Measurements from ENCODE around the gene TARM1.
A peak's percentile ranks its signal among the peaks of the same experiment; 100 is the strongest.

Gene TARM1

DNA sequence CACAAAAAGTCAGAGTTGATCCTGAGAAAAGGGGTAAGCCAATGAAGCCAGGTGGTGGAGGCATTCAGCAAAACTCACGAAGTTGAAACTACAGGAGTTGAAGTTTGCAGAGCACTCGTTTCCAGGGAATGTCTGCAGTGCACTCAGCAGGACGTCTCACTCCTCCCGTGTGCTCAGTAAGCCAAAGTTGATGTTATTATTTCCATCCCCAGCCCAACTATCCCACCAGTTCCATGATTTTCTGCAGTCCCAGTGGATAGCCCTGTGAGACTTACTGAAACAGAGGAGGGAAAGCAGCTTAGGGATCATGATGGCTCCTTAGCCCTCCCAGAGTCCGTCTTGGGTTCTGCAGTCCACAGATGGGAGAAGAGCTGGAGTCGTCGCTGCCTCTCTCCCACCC, at the start of gene TARM1:
Gene TARM1, minus strand, starts transcription at position 334 of the 400 bp plus-strand sequence. Its CDS starts 25 bp downstream, at position 309.
- no peak for DNase-seq (ENCODE audit: low read depth)

DNA sequence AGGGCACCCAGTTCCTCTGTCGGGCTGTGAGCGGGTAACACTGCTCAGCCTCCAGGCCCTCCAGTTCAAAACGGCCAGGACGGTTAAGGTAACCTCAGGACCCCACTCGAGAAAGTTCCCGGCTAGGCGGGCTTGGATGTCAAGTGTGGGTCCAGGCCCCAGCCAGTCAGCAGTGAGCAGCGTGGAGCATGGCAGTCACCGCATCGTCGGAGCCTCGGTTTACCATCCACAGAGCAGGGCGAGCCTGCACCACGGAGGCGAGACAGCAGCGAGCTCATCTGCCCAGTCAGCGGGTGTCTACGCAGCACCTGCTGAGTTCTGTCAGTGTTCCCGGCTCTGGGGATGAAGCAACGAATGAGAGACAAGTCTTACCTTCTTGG, 48.4 kb upstream of the TARM1 start:
- DNase-seq (ENCODE audit: low read depth): no peak

DNA sequence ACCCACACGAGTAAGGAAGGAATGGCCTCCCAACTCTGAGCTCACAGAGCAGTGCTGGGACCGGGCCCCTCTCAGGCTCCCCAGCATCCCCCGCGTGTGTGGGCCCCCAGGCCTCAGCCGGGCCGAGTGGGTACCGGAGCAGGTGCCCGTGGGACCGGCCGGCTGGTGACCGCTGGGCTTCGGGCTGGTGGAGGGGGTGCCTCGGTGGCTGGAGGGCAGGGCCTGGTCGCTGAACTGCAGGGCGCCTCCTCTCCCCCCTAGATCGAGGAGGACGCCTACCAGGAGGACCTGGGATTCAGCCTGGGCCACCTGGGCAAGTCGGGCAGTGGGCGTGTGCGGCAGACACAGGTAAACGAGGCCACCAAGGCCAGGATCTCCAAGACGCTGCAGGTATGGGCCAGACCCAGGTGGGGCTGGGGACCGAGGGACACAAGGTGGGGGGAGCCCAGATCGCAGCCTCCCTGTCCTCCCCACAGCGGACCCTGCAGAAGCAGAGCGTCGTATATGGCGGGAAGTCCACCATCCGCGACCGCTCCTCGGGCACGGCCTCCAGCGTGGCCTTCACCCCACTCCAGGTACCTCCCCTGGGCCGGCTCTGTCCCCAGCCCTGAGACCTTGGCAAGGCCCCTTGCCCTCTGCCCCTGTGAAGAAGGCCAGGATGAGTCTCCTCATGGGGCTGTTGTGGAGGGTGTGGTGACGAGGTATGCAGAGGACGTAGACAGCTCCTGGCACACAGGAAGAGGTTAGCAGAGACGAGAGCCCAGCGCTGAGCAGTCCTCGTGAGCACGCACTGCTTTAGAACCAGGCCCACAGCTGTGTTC, 47.8 kb upstream of the TARM1 start:
- DNase-seq (ENCODE audit: low read depth): no peak

DNA sequence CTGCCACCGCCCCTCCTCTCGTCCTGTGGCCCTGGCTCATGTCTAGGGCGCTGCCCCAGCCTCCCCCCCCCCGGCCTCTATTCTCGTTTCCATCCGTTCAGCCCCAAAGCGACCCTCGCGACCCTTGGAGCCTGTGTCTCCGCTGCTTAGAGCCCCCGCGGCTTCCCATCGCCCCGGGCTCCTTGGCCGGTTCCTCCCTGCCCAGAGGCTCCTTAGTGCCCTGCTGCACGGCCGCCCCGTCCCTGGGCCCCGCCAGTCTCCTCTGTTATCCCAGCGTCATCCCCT, 47.2 kb upstream of the TARM1 start:
- DNase-seq (ENCODE audit: low read depth): no peak

DNA sequence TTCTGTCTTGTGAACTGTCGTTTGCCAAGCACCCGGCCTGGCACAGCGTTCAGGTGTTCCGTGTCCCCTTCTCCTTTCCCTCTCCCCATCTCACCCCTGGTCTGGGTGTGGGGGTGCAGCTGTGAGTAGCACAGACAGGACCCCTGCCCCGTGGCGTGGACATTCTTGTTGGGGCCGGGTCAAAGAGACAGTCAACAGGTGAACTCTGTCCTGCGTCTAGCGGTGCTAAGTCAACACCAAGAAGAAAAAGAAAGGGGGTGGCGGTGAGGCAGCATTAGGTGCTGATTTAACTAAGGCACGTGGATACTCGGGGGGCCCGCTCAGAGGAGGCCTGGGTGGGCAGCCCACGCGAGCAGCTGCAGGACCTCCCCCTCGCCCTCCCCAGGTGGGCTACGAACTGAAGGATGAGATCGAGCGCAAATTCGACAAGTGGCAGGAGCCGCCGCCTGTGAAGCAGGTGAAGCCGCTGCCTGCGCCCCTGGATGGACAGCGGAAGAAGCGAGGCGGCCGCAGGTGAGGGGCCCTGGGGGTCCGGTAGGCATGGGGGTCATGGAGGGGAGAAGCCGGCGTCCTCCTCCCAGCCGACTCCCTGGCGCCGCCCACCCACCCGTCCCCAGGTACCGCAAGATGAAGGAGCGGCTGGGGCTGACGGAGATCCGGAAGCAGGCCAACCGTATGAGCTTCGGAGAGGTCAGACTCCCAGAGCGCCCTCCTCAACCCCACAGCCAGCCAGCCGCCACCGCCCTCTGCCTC, 46.7 kb upstream of the TARM1 start:
- no peak for DNase-seq (ENCODE audit: low read depth)

DNA sequence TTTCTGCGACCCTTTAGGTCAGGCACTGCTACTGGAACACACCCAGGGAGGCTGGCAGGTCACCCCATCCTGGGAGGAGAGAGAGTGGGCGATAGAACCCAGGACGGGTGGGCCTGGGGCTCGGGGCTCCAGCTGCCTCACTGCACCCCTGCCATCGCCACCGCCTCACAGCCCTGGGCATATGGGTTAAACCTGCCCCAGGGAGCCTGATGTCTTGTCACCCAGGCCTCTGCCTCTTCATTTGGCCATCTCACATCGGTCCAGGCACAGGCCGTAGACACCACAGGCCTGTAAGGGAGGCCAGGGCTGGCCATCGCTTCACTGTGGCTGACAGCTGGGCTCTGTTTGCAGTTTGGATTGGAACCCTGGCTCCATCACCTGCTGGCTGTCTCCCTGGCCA, 44.5 kb upstream of the TARM1 start:
- no peak for DNase-seq (ENCODE audit: low read depth)

DNA sequence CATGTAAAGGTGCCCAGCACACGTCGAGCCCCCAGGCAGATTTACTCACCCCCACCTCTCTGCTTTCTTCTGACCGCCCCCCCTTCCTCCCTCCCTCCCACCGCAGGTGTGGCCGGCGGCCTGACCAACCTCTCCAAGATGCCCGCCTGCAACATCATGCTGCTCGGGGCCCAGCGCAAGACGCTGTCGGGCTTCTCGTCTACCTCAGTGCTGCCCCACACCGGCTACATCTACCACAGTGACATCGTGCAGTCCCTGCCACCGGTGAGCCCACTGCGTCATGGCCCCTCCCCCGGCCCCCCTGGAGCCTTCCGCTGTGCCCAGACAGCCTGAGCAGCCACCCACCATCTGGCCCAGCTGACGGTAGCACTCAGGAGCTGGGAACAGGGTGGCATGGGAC, 43.2 kb upstream of the TARM1 start:
- DNase-seq (ENCODE audit: low read depth): no peak

DNA sequence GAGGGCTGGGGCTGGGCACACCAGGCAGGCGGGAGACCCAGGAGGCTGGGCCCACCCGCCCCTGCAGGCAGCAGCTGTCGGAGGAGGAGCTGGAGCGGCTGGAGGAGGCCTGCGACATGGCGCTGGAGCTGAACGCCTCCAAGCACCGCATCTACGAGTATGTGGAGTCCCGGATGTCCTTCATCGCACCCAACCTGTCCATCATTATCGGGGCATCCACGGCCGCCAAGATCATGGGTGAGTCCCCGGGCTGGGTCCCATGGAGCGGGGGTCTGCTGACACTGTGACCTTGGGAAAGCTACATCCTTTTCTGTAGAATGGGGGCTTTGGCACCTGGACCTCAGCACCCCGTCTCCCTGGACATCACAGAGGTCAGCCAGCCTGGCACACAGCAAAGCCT, 42.5 kb upstream of the TARM1 start:
- no peak for DNase-seq (ENCODE audit: low read depth)

DNA sequence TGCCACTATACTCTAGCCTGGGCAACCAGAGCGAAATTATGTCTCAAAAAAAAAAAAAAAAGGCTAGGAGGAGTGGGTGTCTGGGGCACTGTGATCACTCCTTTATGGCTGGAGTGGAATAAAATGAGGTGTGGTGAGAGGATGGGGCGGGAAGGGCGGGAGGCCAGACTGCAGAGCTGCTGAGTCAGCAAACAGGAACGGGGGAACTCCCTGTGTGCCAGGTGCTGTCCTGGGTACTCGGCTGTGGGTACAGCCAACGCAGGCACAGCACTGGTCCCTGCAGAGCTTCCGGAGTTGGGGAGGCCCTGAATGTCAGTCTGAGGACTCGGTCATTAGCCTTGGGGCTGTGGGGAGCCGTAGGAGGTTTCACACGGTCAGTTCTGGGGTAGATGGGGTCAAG, 40.1 kb upstream of the TARM1 start:
- no peak for DNase-seq (ENCODE audit: low read depth)

DNA sequence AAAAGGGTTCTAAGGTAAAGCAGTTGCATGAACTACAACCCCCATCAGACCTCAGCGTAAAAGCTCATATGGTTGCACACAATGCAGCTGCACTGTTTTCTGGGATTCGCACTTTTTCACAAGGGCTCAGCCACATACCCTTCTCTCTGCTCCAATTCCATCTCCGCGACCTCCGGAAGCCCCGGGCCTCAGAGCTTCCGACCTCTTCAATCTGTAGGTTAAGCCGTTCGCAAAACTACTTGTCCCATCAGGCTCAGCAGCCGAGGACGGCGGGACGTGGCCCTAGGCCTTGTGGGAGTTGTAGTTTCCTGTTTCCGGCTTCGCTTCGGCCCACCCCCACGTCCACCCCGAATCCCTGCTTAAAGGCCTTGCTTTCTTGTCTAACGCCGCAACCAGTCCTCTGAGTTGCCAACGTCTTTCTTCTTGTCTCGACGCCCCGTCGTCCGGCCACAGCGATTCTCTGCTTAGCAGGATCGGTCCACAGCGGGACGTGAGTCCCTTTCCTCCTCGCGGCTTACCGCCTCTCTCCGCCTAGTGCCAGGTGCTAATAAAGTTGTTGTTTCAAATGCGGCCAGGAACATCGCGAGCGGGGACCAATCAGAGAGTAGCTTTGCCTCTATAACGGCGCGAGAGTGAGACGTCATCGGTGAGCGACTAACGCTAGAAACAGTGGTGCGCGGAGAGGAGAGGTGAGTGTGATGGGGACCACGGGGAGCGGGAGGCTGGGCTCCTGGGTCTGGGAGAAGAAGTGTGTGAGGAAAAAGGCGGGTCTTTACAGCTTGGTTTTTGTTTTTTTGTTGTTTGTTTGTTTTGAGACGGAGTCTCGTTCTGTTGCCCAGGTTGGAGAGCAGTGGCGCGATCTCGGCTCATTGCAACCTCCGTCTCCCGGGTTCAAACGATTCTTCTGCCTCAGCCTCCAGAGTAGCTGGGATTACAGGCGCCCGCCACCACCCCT, 34.2 kb upstream of the TARM1 start, which contains the start of the genes PRPF31 and TFPT:
Gene PRPF31, plus strand, starts transcription at position 646 of the 955 bp plus-strand sequence. CDS start 2,525 bp downstream, outside the sequence.
Gene TFPT, minus strand, starts transcription at position 549 of the 955 bp plus-strand sequence. Its CDS starts 388 bp downstream, at position 161.
- peak; percentile 94 for DNase-seq (ENCODE audit: low read depth)

DNA sequence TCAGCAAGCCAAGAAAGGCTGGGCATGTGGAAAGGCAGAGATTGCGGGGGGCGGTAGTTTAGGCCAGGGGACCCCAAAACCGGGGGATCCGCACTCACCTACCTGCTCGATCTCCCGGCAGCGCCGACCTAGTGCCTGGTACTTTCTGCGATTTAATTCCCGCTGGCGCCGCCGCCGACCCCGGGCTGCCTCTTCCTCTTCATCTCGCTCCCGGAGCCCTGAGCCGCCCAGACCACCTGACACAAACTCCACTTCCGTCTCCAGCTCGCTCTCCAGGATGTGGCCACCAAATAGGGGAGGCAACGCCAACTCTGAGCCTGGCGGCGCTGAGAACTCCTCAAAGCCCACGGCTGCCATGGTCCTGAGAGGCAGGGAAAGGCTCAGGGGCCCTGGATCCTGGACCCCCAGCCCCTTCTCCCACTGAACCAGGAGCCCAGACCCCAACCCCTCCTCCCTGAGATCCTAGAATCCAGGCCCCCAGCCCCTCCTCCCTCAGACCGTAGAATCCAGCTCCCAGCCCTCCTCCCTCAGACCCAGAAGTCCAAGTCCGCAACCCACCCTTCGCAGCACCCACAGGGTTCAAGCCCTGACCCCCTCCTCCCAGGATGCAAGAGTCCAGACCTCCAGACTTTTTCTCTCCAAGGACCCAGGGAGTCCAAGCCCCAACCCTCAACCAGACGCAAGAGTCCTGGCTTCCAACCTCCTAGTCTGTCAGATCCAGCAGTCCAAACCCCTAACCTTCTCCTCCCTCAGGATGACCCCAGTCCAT, 33.4 kb upstream of the TARM1 start:
- no peak for DNase-seq (ENCODE audit: low read depth)

DNA sequence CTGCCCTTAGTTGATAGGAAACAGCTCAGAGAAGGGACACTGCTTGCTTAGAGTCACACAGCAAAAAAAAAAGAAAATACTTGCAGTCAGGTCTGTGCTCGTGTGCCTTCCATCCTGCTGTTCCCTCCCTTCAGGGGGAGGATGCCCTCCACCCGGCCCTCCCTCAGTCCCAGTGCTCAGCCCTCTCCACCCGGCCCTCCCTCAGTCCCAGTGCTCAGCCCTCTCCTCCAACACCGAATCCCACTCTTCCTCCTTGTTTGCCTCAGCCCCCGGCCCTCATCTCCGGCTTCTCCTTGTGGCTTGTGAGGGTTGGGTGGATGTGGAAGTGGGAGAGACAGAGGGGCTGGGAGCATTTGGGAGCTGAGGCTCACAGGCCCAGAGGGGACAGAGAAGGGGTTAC, 28.5 kb upstream of the TARM1 start:
- no peak for DNase-seq (ENCODE audit: low read depth)

DNA sequence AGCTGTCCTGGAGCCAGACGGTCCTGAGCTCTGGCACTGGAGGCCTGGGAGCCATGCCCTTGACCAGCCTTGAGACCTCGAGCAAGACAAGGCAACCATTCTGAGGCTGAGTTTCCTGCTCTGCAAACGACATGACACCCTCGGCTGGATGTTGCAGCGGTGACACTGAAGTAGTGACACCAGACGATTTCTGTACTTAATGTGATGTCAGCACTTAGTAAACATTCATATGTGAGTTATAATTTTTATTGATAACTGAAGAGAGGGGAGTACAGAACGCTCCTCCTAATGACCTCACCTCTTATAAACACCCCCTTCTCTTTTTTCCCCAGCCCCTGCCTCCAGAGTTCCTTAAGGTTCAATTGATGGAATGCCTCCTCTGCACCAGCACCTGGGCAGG, 27.3 kb upstream of the TARM1 start:
- no peak for DNase-seq (ENCODE audit: low read depth)

DNA sequence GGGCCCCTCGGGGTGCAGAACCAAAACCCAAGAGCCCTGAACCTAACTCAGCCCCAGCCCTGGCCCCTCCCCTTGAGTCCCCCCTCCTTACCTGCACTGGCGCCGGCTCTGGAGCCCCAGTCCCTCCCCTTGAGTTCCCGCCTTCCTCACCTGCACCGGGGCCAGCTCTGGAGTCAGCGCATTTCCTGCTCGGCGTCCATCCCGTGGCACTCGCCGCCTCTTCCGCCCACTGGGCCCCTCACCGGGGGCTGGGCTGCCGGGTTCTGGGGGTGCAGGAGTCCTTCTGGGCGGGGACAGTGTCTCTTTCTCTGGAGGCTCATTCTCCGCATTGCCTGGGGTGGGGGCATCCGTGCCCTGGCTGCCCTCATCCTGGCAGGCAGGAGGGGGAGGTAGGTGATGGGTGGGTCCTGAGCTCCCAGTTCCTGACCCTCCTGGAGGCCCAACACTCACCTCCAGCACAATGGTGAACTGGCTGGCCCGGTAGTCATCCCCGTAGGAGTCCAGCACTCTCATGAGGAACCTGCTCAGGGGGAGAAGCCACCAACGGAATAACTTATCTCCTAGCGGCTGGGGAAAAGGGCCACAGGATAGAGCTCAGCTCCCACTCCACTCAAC, 26.8 kb upstream of the TARM1 start:
- DNase-seq (ENCODE audit: low read depth): no peak

DNA sequence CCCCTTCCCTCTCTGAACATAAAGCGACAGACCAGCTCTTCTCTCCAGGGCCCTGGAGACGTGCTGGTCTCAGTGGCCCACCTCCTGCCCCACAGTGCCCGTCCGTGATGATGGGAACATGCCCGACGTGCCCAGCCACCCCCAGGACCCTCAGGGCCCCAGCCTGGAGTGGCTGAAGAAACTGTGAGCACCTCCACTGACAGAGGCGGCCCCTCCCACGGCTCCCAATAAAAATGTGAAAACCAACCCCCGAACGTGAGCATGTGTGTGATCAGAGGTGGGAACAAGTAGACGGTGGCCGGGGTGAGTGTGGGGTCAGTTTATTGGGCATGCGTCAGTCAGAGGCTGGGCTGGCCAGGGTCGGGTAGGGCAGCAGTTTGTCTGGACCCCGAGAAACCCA, 25.6 kb upstream of the TARM1 start:
- DNase-seq (ENCODE audit: low read depth): no peak

DNA sequence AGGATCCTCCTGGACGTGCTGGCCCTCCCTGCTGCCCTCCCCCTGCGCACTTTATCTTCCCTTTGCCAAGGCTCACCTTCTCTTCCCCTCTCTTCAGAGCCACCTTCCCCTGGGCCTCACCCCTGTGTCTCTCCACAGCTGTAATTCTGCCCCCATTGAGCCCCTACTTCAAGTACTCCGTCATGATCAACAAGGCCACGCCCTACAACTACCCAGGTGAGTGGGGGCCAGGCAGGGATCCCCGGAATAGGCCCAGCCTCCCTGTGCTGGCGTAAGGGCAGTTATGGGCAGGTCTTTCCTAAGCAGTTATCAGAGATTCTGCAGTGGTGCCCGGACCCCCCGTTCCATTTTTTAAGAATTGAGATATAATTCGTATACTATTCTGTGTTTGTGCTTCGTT, 24.6 kb upstream of the TARM1 start:
- no peak for DNase-seq (ENCODE audit: low read depth)

DNA sequence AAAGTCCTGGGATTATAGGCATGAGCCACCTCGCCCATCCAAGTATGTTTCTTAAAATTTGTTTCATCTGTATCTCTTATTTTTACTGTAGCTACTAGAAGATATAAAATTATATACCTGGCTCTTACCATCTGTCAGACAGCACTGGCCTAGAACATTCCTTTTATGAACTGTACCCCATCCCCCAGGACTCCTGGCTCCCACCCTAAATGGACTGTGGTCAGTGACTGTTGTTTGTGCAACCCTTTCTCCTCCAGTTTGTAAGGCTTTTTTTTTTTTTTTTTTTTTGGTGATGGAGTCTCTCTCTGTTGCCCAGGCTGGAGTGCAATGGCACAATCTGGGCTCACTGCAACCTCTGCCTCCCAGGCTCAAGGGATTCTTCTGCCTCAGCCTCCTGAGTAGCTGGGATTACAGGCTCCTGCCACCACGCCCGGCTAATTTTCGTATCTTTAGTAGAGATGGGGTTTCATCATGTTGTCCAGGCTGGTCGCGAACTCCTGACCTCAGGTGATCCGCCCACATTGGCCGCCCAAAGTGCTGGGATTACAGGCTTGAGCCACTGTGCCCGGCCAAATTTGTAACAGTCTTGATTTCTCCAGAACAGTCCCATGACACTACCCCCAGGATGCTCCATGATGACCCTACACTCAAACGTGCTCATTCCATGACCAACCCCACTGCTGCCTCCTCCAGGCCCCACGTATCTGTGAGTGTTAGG, 24.0 kb upstream of the TARM1 start:
- DNase-seq (ENCODE audit: low read depth): no peak

DNA sequence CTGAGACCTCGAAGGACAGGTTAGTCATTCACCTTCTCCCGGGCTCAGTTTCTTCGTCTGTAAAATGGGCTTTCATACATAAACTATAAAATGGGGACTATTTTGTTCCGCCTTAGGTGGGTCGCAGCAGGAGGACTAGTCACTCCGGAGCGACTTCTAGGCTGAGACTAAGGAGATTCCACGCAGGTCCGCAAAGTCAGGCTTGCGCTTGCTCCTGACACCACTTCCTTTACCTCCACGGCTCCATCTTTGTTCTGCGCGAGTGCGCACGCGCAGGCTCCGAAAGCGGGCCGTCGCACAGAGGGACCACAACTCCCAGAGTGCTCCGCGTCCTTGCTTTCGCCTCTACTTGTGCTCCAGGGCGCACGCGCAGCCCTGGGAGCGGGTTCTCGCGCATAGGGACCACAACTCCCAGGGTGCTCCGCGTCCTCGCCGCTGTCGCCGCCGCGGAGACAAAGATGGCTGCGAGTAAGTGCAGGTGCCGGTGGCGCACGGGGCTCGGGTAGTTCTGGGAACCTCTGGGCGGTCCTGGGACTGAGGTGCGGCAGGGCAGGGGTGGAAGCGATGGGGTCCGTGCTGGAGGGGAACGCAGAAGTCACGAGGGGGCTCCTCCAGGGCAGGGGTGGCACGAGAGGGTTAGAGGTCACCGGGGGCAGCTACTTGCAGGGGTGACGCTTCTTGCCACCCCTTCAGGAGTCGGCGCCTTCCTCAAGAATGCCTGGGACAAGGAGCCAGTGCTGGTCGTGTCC, 21.4 kb upstream of the TARM1 start, which contains the start of gene NDUFA3:
Gene NDUFA3, plus strand, starts transcription at position 435 of the 749 bp plus-strand sequence. Its CDS starts 24 bp downstream, at position 459.
- DNase-seq (ENCODE audit: low read depth): peak; percentile 96

DNA sequence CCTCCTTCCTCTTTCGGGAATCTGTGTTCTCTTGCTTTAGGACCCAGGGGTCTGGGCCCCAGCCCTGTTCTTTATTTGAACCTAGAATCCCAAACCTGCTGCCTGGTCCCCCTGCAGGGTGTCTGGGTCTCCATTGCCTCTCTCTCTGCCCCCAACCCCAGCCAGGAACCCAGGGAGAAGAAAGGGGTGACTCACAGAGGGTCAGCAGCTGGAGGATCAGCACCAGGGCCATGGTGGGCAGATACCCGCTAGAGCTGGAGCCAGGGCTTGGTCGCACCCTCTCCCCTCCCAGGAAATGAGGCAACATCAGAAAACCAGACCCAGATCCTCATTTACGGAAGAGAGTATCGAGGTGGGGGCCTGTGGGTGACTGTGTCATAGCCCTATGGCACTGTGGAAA, 19.4 kb upstream of the TARM1 start, which contains the start of gene OSCAR:
Gene OSCAR, minus strand, starts transcription at position 243 of the 400 bp plus-strand sequence. Its CDS starts 11 bp downstream, at position 232.
- DNase-seq (ENCODE audit: low read depth): no peak

Data from stimulated activated CD8-positive, alpha-beta memory T cell treated with anti-CD3 and anti-CD28 coated beads, Interleukin-4, amount 100 ng/mL, for 24 hours (primary cell).